GM21423 (cell line): ENCODE measurements around the gene MTOR.
"Not testable (repeated sequence)": the region's sequence is repeated elsewhere in the genome, so short reads cannot be mapped to it uniquely, and the experiment has no call there.

Experiments
- ATAC-seq: cut with Tn5 transposase; IDR thresholded peaks from one replicate; pipeline ENCODE4 v1.9.1; 2021; ENCODE audit warnings: mild to moderate bottlenecking, moderate library complexity; ENCODE audit not compliant: unreplicated experiment

MTOR gene

GRCh38 chr1:11262171-11263049 lies at the start of gene MTOR:
TSS of gene MTOR (minus strand) at chr1:11262551. CDS start at chr1:11259409, 3,142 bp downstream.
- peak; percentile 99 for ATAC-seq

GRCh38 chr1:11309385-11309784 lies 47.0 kb upstream of the MTOR start:
- ATAC-seq, result no peak

GRCh38 chr1:11308699-11309224 lies 46.4 kb upstream of the MTOR start:
- no peak for ATAC-seq

- ATAC-seq, result no peak
Observed at GRCh38 chr1:11307852-11308251, 45.5 kb upstream of the MTOR start.

GRCh38 chr1:11305516-11305915 lies 43.2 kb upstream of the MTOR start:
- ATAC-seq, result not testable (repeated sequence)

- ATAC-seq, result no peak
Observed at GRCh38 chr1:11302366-11302765, 40.0 kb upstream of the MTOR start.

- ATAC-seq, result no peak
Observed at GRCh38 chr1:11301601-11302000, 39.2 kb upstream of the MTOR start.

- ATAC-seq, result no peak
Observed at GRCh38 chr1:11299225-11299574, 36.8 kb upstream of the MTOR start.

- no peak for ATAC-seq
Observed at GRCh38 chr1:11298390-11299224, 36.3 kb upstream of the MTOR start.

GRCh38 chr1:11297774-11298173 lies 35.4 kb upstream of the MTOR start:
- ATAC-seq, result not testable (repeated sequence)

GRCh38 chr1:11295905-11296304 lies 33.6 kb upstream of the MTOR start:
- no peak for ATAC-seq

- ATAC-seq, result no peak
Observed at GRCh38 chr1:11294951-11295350, 32.6 kb upstream of the MTOR start.

- ATAC-seq, result no peak
Observed at GRCh38 chr1:11293856-11294255, 31.5 kb upstream of the MTOR start.

GRCh38 chr1:11291049-11291448 lies 28.7 kb upstream of the MTOR start:
- ATAC-seq, result no peak

GRCh38 chr1:11289064-11289463 lies 26.7 kb upstream of the MTOR start:
- no peak for ATAC-seq

- ATAC-seq, result no peak
Observed at GRCh38 chr1:11286735-11287410, 24.5 kb upstream of the MTOR start.

- no peak for ATAC-seq
Observed at GRCh38 chr1:11285883-11286734, 23.8 kb upstream of the MTOR start.

- ATAC-seq, result no peak
Observed at GRCh38 chr1:11284784-11285183, 22.4 kb upstream of the MTOR start.

GRCh38 chr1:11283151-11283550 lies 20.8 kb upstream of the MTOR start:
- no peak for ATAC-seq
